A673 (cell line): ENCODE results near the gene P2RY6.

Experiments
- EZH2 ChIP-seq: fragments of 200-600 bp; sonication (generic); IDR thresholded peaks from 2 replicates; pipeline ENCODE4 v1.6.1; 2017; ENCODE audit warnings: borderline replicate concordance, low read depth, mild to moderate bottlenecking, mixed read lengths, antibody characterized with exemption, low read length; ENCODE audit not compliant: poor library complexity, severe bottlenecking
- TF ChIP-seq, protein P1 (sequence below): fragments of 300-800, 200-600 bp; sonication (generic); conservative IDR thresholded peaks from 2 replicates; pipeline ENCODE4 v1.5.1; 2017; ENCODE audit warnings: low read depth, mild to moderate bottlenecking, antibody characterized with exemption, low read length, moderate library complexity, mixed read lengths

DNA sequence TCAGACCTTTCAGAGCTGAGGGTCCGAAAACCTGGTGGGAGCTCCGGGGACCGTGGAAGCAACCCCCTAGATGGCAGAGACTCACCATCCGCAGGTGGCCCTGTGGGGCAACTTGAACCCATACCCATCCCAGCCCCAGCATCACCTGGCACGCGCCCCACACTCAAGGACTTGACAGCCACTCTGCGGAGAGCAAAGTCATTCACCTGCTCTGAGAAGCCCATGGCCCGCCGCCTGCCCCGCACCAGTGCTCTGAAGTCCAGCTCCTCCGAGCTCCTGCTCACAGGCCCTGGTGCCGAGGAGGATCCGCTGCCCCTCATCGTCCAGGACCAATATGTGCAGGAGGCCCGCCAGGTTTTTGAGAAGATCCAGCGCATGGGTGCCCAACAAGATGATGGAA, 37.9 kb downstream of the P2RY6 start:
- TF ChIP-seq, protein P1, sequence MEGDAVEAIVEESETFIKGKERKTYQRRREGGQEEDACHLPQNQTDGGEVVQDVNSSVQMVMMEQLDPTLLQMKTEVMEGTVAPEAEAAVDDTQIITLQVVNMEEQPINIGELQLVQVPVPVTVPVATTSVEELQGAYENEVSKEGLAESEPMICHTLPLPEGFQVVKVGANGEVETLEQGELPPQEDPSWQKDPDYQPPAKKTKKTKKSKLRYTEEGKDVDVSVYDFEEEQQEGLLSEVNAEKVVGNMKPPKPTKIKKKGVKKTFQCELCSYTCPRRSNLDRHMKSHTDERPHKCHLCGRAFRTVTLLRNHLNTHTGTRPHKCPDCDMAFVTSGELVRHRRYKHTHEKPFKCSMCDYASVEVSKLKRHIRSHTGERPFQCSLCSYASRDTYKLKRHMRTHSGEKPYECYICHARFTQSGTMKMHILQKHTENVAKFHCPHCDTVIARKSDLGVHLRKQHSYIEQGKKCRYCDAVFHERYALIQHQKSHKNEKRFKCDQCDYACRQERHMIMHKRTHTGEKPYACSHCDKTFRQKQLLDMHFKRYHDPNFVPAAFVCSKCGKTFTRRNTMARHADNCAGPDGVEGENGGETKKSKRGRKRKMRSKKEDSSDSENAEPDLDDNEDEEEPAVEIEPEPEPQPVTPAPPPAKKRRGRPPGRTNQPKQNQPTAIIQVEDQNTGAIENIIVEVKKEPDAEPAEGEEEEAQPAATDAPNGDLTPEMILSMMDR: no peak
- no peak for TF ChIP-seq EZH2
